Activated CD4-positive, alpha-beta T cell treated with anti-CD3 and anti-CD28 coated beads, Interleukin-2, Interleukin-6, amounts not matched to agents 100 ng/mL and 50 ng/mL, durations not matched to agents 16 hours and 8 hours (primary cell): Measurements from ENCODE around the gene TMEM37.

Experiments used
- DNase-seq: peaks from one replicate; pipeline ENCODE4 v3.0.0-alpha.2; 2020

The TMEM37 gene

DNA sequence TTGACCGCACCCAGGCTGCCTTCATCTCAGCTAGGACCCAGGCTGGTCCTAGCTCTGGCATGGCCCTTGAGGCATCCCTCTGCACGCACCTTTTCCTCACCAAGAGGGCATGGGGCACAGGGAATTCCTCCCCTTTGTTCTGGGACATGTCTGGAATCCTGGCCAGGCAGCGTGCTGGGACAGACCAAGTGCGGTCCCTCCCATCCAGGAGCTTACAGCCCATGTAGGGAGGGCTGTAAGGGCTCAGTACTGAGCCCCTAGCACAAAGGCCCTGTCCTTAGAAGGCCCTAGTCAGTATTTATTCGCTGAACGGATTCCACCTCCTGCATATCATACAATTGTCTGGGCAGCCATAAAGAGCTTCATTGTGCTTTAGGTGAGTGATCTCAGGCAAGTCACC is 3.0 kb downstream of the TMEM37 start:
- no peak for DNase-seq

DNA sequence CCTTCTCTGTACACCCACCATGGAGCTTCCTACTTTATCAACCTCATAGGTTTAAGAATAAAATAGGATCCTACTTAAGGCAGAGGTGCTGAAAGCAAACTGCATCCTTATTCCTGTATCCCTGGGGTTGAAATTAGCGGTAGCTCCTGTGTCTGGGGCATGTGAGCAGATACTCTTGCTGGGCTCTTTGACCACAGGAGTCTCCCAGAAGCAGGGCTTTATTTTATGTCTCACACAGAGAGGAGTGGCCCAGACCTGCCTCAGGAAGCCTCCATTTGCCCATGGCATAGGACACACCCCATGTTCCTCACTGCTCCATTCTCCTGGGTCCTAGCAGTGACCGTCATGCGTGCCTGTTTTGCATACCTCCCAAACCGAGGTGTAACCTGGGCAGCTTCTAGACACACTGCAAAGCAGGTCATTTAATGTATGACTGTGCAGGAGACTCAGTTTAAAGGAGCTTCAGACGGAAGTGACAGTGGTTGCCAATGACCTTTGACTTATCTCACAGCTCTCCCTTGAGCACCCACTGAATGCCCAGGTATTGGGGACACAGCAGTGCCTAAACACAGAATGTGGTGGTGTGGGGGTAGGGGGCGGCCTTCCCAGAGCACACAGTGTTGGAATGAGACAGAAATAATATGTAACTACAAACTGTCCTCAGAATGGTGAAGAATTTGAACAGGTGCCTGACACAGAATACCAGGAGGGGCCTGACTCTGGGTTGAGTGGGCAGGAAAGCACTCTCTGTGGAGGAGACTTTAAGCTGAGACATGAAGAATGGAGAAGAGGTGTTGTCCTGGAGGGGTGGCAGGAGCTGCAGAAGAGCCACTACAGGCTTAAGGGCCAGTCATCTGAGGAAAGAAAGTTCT is 3.7 kb downstream of the TMEM37 start:
- DNase-seq = no peak

DNA sequence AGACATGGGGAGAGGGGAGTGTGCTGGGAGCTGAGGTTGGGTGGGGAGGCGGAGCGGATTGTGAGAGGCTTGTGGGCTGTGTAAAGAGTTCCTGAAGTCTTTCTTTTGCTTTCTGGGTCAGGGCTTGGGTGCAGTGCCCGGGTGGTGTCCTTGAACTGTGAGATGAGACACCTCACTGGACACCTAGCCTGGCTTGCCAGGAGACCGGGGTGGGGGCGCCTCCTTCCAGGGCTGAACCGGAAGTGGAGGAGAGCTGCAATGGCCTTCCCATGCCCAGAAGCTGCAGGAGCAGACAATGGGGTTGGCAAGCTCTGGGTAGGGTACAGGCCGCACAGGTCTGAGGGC is 4.3 kb downstream of the TMEM37 start:
- no peak for DNase-seq

DNA sequence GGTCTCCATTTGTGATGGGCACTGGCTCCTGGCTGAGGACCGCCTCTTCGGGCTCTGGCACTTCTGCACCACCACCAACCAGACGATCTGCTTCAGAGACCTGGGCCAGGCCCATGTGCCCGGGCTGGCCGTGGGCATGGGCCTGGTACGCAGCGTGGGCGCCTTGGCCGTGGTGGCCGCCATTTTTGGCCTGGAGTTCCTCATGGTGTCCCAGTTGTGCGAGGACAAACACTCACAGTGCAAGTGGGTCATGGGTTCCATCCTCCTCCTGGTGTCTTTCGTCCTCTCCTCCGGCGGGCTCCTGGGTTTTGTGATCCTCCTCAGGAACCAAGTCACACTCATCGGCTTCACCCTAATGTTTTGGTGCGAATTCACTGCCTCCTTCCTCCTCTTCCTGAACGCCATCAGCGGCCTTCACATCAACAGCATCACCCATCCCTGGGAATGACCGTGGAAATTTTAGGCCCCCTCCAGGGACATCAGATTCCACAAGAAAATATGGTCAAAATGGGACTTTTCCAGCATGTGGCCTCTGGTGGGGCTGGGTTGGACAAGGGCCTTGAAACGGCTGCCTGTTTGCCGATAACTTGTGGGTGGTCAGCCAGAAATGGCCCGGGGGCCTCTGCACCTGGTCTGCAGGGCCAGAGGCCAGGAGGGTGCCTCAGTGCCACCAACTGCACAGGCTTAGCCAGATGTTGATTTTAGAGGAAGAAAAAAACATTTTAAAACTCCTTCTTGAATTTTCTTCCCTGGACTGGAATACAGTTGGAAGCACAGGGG is 5.5 kb downstream of the TMEM37 start:
- DNase-seq = no peak

DNA sequence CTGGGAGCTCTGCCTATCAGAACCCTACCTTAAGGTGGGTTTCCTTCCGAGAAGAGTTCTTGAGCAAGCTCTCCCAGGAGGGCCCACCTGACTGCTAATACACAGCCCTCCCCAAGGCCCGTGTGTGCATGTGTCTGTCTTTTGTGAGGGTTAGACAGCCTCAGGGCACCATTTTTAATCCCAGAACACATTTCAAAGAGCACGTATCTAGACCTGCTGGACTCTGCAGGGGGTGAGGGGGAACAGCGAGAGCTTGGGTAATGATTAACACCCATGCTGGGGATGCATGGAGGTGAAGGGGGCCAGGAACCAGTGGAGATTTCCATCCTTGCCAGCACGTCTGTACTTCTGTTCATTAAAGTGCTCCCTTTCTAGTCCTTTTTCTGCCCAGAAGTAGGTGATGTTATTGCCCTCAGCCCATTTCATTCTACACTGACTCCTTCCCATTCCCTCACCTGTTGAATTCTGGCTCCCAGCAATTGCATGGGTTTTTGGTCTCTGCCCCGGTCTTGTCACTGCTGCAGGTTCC is 6.5 kb downstream of the TMEM37 start:
- no peak for DNase-seq

DNA sequence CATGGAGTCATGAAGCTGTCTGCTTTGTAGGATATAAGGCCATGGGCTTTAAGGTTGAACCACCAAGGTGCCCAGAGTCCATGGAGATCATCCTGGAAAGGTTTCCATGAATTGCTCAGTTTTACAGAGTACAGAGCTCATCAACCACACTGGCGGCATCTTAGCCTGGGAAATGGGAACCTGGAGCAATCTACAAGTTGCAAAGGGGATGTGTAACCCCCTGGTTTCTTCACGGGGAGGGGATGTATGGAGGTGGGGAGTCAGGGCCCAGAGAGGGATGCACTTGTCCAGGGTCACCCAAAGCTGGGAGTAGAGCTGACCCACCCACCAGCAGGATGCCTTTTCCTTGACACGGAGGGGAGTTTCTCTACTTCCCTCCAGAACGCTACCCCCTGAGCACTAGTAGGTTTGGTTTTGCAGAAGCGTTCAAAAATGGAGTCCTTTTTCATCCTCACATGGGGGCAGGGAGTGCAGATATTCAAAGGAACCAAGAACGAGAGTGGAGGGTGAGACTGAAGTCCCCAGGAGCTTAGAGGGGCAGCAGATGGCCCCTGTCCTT is 7.2 kb downstream of the TMEM37 start:
- no peak for DNase-seq

DNA sequence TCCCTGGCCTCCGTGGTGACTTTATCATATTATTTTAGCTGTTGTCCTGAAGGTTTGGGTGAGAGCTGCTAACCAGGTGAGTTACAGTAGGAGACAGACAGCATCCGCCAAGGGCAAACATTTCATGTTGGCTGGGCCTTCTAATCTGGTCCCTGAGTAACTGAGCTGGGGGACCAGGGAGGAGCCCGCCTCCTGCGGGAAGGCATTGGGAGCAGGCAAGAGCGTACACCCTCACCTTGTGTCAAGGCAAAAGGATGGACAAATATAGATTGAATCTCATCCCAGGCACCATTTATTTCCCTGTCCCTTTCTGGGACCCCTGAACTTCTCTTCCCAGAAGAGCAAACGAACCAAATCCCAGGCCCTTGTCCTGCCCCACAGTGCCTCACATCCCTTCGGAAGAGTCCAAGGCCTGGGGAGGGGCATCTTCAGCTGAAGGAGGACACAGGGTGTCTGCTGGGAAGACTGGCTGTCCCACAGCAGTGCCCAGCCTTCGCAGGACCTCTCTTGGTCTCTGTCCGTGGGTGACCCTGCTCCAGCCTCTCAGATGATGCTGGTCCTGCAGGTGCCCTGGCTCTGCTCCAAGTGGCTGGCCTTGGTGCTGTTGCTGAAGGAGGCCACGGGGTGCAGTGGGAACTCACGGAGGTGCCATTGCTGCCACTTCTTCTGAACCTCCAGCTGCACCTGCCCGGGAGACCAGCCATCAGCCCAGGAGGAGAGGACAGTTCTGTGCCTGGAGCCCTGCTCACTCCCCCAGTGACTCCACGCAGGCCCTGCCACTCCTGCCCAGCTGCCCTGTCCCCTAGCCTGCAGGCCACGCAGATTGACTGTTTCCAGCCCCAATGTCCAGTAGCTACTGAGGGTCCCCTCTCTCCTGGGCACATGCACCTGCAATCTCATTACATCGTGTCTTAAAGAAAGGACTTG is 8.2 kb downstream of the TMEM37 start:
- no peak for DNase-seq

DNA sequence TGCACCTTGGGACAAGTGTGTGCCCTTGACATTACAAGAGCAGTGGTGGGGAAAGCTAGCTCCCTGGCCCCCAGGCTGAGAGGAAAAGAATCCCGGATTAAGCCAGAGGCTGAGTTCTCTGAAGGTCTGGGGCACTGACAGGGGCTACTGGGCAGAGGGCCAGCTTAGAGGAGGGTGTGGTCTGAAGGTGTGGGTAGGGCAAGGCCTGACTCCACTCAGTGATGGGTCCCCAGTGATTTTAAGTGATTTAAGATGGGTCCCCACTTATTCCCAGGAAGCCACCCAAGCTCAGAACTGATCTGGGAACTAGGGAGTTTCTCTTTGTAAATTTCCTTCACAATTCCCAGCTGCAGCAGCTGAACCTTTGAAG is 8.8 kb downstream of the TMEM37 start:
- DNase-seq = no peak

DNA sequence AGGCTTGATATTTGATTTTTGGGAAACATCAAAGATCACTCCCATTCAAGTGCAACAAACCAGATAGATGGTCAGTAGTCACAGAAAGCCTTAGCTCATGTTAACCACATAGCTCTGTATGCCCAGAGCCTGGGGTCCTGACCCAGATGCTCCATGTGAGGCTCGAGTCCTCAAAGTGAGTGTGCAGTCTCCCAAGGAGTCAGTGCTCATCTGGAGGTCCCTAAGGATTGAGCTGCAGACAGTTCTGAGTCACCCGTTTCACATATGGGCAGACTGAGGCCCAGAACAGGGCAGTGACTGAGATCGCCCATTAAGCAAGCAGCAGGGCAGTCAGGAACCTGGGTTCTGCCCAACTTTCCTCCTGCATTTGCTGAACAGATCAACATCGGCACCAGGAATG is 9.2 kb downstream of the TMEM37 start:
- no peak for DNase-seq

DNA sequence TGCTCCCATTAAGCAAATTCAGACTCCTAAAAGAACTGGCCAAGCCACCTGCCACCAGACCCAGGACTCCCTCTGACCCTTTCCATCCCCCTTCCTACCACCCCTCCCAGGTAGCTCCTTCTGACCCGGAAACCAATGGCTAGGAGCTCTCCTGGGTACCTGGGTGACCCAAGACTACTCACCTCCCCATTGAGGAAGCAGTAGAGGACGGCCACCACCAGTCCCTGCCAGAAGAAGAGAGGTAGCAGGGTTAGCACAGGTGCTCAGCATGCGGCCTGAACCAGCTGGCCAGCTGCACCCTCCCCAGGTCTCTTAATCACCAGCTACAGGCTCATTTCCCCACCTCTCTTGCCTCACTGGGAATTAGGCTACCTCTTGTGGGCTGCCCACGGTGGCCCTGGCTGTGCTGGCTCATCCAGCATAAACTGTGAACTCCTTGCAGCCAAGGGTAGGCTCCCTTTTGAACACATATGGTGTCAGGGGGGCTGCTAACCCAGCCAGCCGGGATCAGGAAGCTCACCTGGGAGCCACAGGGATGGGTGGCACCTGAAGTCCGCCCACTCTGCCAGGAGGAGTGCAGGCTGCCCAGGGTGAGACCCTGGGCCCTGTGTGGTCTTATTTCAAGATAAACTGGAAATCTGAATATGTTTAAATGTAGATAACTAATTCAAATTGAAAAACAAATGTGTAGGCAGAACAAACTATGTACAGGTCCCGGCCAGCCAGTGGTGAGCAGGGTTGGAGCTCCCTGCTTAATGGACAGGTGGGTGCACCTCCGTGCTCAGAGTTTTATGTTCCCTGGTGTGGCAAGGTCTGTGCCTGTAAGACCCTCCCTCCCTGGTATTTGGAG is 9.9 kb downstream of the TMEM37 start:
- DNase-seq = no peak

DNA sequence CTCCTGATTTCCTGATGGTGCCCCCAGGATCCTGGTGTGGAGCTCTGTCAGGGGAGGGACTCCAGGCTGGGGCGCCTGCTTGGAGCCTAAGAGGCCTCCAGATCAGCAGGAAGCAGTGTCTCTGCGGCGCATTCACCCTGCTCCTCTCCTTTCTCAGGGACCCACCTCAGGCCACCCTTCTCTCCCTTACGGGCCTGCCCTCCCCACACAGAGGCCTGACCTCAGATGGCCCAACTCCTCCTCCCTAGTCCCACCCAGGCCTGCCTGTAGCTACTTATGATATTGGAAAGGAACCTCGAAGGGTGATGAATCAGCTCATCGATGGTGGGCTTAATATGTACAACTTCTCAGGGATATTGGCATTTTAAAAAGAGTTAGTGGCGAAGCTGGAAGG is 10.6 kb downstream of the TMEM37 start:
- DNase-seq = no peak

DNA sequence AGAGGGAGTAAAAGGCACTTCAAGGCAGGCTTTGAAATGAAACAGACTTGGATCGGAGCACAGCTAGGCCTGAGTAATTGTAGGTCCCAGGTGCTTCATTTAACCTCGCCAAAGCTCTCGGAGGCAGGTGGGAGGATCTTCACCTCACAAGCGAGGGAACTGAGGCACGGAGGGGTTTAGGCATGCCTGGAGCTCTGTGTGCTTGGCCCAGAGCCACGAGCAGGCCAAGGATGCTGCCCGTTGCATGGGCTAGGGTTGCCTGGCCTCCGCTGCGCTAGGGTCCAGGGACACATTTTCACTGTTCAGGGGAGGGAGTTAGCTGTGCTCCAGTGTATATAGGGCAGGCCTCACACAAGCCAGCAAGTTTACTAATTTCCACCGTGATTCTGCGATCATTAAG is 11.2 kb downstream of the TMEM37 start:
- no peak for DNase-seq

DNA sequence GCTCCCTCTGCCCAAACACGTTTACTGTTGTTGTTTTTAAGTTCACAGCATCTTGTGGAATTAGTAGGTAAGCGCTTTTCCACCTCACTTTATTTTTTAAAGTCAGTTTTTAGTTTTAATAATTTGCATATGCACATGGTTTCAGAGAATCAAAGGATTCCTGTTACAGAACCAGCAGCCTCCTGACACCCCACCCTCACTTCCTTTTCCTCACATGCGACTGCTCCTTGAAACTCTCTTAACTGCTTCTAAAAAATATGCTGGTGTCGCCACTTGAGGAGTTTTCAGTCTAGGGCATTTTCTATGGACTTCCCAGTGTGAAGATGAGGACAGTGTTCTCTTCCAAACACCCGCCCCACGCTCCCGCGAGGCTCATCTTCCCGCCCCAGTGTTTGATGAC is 14.4 kb downstream of the TMEM37 start:
- no peak for DNase-seq

DNA sequence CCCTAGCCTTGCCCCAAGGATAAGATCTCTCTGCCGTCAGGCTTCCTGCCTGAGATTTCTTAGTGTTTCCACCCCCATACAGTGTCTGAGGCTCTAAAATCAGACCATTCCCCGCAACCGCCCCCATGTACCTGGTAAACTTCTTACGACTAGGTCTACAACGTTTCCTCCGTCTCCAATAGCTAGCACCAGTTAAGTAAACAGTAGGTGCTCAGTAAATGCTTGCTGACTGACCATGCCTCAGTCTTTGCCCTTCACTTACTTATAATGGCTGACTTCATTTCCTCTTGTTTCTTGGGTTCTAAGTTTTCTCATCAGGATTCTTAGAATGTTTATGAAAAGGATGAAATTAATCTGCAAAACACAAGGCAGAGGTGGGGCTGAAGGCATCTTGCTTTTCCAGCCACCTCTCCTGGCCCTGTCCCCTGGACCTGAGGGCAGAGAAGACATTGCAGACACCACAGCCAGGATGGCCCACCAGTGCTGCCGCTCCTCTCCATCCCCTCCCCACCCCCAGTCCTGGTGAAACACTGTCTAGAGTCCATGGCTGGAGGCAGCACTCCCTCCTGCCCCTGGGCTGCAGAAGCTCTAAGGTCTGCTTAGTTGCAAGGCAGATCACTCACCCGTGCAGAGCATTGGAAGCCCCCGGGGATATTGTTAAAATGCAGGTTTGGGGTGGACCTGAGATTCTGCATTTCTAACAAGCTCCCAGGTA is 16.9 kb downstream of the TMEM37 start:
- no peak for DNase-seq

DNA sequence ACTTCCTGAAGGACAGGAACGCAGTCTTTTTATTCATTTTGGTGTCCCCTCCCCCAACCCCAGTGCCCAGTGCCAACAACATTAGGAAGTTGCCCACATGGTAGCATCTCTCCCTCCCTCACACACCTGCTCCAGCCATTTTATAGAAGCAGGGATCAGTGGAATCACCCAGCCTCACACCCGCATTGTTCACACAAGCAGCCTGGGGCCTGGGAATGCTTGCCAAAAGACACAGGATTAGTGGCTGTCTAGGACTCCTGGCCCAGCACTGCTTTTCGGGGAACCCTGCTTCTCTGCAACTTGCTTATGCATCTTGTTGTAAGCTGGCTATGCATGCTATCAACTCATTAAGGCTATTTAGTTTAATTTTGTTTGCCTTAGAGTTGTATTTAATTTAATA is 17.9 kb downstream of the TMEM37 start:
- DNase-seq = no peak

DNA sequence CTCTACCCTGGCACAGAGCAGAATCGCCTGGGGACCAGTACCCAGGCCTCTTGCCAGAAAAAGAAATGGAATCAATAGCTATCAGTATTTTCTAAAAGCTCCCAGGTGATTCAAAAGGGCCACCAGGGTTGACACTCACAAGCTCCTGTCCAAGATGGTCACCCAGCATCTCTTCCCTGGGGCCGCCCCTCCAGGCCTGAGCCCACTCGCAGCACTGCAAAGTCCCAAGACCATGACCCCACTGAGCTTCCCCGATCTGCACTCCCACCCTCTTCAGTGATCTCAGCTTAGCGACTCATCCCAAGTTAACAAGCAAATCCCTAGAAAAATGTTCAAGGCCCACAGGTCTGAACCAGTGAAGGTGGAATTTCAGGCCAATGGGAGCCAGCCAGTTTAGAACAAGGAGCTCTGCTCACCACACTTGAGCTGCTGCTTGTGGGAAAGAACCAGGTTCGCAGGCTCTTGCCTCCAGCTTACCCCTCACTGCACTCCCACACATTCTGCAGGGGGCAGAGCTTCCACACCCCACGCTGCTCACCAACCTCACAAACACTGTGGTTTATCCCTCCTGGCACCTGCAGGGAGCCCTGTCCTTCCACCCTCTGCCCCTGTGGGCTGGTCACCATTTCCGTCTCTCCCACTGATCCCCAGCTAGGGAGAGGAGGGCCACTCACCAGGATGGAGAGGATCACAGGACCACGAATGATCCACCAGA is 19.8 kb downstream of the TMEM37 start:
- DNase-seq = no peak

DNA sequence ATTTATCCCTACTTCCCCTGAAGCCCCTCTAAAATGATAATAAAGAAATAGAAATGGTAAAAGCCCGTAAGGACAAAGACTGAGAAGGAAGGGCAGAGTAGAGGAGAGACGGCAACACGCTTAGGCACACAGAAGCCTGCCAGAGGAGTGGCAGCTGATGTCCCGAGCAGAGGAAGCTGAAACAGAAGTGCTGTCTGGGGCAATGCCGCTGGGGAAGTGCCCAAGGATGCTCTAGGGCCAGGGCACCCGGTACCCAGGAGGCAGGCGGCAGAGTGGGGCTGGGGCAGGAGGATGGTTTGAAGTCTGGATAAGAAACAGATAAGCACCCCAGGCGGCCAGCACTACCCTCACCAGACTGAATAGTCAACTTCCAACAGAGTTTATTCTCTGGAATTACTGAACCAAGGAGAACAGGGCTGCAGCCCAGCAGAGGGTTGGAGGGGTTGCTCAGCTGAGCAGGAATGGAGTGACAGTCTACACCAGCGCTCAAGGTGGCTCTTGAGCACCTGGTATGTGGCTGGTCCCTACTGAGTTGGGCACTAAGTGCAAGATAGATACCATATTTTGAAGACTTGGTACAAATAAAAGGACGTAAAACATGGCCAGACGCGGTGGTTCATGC is 22.4 kb downstream of the TMEM37 start:
- DNase-seq = no peak

DNA sequence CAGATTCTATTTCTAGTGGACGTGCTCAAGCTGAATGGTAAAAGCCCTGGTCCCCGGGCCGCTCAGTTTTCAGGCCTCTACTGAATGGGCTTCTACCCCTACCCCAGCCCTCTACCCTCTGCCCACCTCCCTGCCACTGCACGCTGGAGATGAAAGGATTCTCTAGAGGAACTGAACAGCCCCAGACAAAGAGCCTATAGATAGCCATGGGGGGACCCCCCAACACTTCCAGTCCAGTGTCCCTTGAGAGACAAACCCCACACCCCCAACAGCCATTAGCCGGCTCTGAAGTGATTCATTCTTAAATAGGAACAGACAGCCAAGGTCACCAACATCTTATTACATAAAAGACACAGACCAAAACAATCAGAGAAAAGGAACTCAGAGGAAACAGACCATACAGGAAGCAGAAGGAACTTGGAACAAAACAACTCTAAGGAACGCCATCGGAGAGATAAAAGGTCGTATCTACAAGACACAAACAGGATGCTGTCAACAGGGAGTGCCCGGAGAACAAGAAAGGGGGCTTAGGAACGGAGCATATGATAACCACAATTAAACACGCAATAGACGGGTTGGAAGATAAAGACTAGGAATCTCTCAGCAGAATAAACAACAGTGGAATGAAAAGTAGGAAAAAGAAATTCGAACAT is 23.5 kb downstream of the TMEM37 start:
- no peak for DNase-seq

DNA sequence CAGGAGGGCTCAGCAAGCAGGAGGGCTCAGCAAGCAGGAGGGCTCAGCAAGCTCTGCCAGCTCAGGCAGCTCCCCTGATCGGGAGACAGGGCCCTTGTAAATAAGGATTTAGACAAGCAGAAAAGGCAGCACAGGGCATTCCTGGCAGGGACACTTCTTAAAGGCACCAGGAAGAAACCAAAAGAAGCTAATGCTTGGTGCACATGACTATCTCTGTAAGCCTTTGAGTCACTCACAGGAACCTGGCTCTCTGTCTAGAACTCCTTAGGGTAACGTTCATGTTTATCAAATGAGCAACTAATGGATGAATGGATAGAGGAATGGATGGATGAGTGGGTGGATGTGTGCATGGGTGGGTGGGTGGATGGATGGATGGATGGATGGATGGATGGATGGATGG is 28.4 kb downstream of the TMEM37 start:
- DNase-seq = no peak
